H54 (cell line): Measurements from ENCODE around the gene SLC45A3.

ENCODE experiments used
- DNase-seq: peaks from one replicate; pipeline ENCODE4 v3.0.0; 2011; ENCODE audit warnings: low spot score, mixed read lengths; ENCODE audit not compliant: insufficient read length
- FAIRE-seq: peaks from 3 replicates; lab custom pipeline; 2011; peaks lifted over from hg19 to GRCh38; lab: Jason Lieb, UNC
- POLR2A ChIP-seq: IDR thresholded peaks from 2 replicates; pipeline ENCODE4 v1.6.1; 2011; ENCODE audit warnings: low read depth, mild to moderate bottlenecking, low read length

The SLC45A3 gene

DNA sequence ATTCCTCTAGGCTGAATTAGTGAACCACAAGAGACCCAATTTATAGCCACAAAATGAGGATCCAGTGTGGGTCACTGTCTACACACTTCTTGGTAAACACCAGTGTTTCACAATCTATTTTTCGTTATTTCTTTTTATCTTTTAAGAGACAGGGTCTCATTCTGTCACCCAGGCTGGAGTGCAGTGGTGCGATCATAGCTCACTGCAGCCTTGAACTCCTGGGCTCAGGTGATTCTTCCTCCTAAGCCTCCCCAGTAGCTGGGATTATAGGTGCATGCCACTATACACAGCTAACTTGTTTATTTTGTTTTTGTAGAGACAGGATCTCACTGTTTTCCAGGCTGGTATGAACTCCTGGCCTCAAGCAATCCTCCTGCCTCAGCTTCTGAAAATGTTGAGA lies 29.3 kb upstream of the SLC45A3 start:
- no peak for TF ChIP-seq POLR2A
- no peak for FAIRE-seq
- no peak for DNase-seq

DNA sequence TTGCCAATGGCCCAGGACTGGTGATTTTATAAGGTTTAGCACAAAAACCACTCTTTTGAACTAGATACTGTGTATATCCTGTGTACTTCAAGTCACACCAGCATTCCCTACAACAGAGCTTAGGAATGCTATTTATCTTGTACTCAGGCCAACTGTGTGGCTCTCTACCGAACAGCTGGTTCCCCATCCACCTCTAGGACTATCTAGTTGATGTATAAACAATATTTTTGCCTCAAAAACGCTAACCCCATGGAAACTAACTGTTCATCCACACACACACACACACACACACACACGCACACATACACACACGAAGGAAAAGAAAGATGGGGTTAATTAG lies 28.7 kb upstream of the SLC45A3 start:
- DNase-seq (no peak), FAIRE-seq (no peak)
- TF ChIP-seq POLR2A, result no peak

- no peak for FAIRE-seq
- no peak for DNase-seq
- TF ChIP-seq POLR2A, result no peak
Observed at GRCh38 chr1:205706601-205707502, 26.5 kb upstream of the SLC45A3 start.

GRCh38 chr1:205704903-205705302 lies 24.6 kb upstream of the SLC45A3 start:
- FAIRE-seq (no peak), DNase-seq (no peak)
- no peak for TF ChIP-seq POLR2A

DNA sequence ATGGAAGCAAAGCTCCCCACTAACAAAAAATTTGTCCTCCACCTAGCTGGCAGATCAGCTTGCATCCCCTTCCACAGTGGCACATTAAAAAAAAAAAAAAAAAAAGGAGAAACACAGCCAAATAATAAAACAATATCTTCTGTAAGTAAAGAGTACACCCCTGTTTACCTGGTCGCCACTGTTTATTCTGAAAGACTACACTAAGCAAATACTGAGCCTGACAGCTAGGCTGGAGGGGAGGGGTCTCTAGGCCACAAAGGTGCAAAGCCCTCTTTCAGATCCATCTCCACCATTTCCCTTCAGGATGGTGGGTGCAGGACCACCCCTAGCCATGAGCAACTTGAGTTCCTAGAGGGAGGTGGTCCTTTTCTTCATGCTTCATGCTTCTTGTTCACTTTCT lies 22.8 kb upstream of the SLC45A3 start:
- FAIRE-seq (no peak), DNase-seq (no peak)
- no peak for TF ChIP-seq POLR2A

DNA sequence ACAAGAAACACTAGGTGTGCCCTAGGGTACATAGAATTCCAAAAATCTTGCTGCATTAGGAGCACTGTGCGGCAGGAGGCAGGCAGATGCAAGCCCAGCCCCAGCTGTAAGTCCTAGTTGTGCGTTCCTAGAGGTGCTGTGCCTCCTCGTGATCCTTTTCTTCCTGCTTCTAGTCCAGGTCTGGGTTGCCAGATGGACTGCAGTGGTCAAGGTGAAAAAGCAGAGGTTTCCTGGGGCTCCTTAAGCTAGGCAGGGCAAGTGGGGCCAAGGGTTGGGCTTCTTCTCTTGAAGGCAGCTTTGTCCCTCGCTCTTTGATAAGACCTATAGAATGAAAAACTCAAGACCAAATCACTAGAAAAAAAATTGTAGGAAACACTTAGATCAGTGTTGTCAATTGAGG lies 21.6 kb upstream of the SLC45A3 start:
- no peak for TF ChIP-seq POLR2A

GRCh38 chr1:205701420-205701819 lies 21.1 kb upstream of the SLC45A3 start:
- TF ChIP-seq POLR2A, result no peak
- DNase-seq, result no peak
- no peak for FAIRE-seq

More for the DNA sequence above, 21.6 kb upstream of the SLC45A3 start:
- no peak for FAIRE-seq
- DNase-seq, result no peak

DNA sequence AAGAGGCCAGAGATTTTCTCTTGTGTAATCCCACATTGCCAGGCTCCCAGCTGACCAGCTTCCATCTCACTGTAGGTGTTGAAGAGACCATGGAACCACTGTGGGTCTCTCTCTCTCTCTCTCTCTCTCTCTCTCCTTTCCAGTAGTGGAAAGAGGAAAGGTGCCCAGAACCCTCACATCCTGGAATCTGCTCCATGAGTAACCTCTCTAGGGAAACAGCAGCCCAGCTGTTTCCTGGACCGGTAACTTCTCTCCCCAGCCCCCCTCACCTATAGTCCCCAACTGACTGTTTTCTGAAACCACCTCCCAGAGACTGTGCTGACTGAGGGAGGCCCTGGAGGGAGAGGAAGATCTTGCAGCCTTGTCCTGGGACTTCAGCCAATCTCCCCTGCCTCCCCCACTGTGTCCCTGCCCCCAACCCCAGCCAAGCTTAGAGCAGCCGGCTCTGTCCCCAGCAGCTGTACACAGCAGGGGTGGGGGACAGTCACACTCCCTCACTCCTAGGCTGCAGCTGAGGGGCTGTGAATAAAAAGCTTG lies 20.6 kb upstream of the SLC45A3 start:
- FAIRE-seq, result no peak
- no peak for DNase-seq
- TF ChIP-seq POLR2A, result no peak

DNA sequence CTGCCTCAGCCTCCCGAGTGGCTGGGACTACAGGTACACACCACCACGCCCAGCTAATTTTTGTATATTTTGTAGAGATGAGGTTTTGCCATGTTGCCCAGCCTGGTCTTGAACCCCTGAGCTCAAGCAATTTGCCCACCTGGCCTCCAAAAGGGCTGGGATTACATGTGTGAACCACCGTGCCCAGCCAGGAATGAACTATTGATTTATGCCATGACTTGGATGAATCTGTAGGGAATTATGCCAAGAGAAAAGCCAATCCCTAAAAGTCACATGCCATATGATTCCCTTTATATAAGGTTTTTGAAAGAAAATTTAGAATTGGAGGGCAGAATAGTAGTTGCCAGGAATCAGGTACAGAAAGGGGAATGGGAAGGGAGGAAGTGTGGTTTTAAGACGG lies 19.1 kb upstream of the SLC45A3 start:
- TF ChIP-seq POLR2A, result no peak
- FAIRE-seq (no peak), DNase-seq (no peak)

GRCh38 chr1:205698921-205699320 lies 18.6 kb upstream of the SLC45A3 start:
- FAIRE-seq (no peak), DNase-seq (no peak)
- no peak for TF ChIP-seq POLR2A

GRCh38 chr1:205693421-205693991 lies 13.2 kb upstream of the SLC45A3 start:
- DNase-seq (no peak), FAIRE-seq (no peak)
- no peak for TF ChIP-seq POLR2A

- FAIRE-seq (no peak), DNase-seq (no peak)
- TF ChIP-seq POLR2A, result no peak
Observed at GRCh38 chr1:205692423-205692822, 12.1 kb upstream of the SLC45A3 start.

DNA sequence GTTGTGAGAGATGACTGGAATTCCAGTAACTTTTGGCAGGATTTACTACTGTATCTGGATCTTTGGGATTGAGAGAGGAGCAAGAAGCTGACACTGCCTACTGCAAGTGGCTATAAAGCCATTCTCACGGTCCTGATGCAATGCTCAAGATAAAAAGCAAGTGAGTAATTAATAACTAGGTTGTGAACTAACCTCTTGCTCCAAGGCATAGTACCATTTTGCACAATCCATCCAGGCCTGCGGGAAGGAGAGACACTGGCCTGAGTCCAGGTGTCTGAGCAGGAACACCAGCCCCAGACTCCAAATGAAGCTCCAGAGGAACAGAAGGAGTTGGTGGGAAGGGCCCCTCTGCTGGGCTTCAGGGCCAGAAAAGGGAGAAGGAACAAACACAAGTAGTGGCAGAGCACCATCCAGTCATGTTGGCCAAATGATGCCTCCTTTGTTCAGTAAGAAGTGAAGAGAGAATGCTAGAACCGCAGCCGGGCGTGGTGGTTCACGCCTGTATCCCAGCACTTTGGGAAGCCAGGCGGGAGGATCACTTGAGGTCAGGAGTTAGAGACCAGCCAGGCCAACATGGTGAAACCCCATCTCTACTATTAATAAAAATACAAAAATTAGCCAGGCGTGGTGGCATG lies 9.9 kb upstream of the SLC45A3 start:
- no peak for FAIRE-seq

DNA sequence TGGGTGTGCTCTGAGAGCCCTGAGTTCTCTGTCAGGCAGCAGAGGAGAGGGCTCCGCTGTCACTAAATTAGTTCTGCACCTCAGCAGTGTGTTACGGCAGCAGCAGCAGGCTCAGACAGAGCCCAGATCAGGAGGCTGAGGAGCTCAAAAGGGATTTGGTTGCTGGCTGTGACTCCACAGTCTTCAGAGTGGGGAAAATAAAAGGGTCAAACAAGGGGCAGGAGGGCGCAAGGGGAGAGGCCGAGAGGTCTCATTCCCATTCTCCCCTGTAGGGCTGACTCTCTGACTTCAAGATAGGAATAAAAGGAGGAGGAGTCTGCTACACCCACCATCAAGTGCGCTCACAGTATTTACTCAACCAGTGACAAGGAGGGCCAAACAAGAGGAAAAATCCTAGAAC lies 9.2 kb upstream of the SLC45A3 start:
- TF ChIP-seq POLR2A, result no peak
- DNase-seq (no peak), FAIRE-seq (no peak)

More for the DNA sequence above, 9.9 kb upstream of the SLC45A3 start:
- no peak for TF ChIP-seq POLR2A
- DNase-seq, result no peak
